ENCODE measurements around the gene ST3GAL2. TPM values are rescaled to one million over a fixed set of nuclear protein-coding genes. Genes with fewer than 3 reads are reported as not detected.
"Not testable (repeated sequence)": the region's sequence is repeated elsewhere in the genome, so short reads cannot be mapped to it uniquely, and the experiment has no call there.

Gene ST3GAL2
- total and polyA plus RNA-seq, 2 donors from 2014 or later, result 10.6 to 28.6 TPM

GRCh38 chr16:70388006-70388680 is 50.8 kb downstream of the ST3GAL2 start:
- intact Hi-C loops (cut with DNase I), result no loop called here
- Histone ChIP-seq H3K27ac (ENCODE audit: low read depth in 2 of 2, low read length in 2 of 2) (no peak overlapping the region), H3K36me3 (ENCODE audit: control insufficient read depth in 2 of 3, insufficient read depth in 3 of 3, low read length in 3 of 3) (peaks cover 0 to 4% (median 0%) of the 10 kb centered on the region in 3 donors), H3K9me3 (ENCODE audit: control insufficient read depth in 2 of 3, insufficient read depth in 1 of 3, low read length in 3 of 3) (no peaks in the 10 kb centered on the region), H3K4me1 (ENCODE audit: control insufficient read depth in 2 of 3, insufficient read depth in 2 of 3, low read depth in 1 of 3, low read length in 3 of 3) (peaks cover 0 to 12% (median 0%) of the 10 kb centered on the region in 3 donors), H3K9ac (ENCODE audit: low read length in 3 of 3) (no peak overlapping the region), H3K27me3 (ENCODE audit: control insufficient read depth, insufficient read depth, low read length) (no peaks in the 10 kb centered on the region), H3K4me3 (ENCODE audit: low read length in 3 of 3) (no peak overlapping the region)
- no peak for TF ChIP-seq CTCF (IDR thresholded peaks at IDR 0.05; ENCODE audit: borderline replicate concordance, extremely low read depth, insufficient read depth)
- no peak for FAIRE-seq
- DNase-seq, result no peak

DNA sequence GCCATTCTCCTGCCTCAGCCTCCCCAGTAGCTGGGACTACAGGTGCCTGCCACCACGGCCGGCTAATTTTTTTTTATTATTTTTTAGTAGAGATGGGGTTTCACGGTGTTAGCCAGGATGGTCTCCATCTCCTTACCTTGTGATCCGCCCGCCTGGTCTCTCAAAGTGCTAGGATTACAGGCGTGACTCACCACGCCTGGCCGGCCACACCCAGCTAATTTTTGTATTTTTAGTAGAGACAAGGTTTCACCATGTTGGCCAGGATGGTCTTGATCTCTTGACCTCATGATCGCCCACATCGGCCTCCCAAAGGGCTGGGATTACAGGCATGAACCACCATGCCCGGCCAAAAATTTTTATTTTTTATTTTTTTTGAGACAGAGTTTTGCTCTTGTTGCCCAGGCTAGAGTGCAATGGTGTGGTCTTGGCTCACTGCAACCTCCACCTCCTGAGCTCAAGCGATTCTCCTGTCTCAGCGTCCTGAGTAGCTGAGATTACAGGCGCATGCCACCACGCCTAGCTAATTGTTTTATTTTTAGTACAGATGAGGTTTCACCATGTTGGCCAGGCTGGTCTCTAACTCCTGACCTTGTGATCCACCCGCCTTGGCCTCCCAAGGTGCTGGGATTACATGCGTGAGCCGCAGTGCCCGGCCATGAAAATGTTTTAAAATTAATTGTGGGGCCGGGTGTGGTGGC is 52.5 kb downstream of the ST3GAL2 start:
- DNase-seq; H3K36me3 ChIP-seq (ENCODE audit: control insufficient read depth in 2 of 3, insufficient read depth in 3 of 3, low read length in 3 of 3); H3K9ac ChIP-seq (ENCODE audit: low read length in 3 of 3); FAIRE-seq; H3K27ac ChIP-seq (ENCODE audit: low read depth in 2 of 2, low read length in 2 of 2); H3K9me3 ChIP-seq (ENCODE audit: control insufficient read depth in 2 of 3, insufficient read depth in 1 of 3, low read length in 3 of 3); intact Hi-C loops (cut with DNase I); H3K27me3 ChIP-seq (ENCODE audit: control insufficient read depth, insufficient read depth, low read length); H3K4me1 ChIP-seq (ENCODE audit: control insufficient read depth in 2 of 3, insufficient read depth in 2 of 3, low read depth in 1 of 3, low read length in 3 of 3); H3K4me3 ChIP-seq (ENCODE audit: low read length in 3 of 3): not testable (repeated sequence)

GRCh38 chr16:70383421-70383960 is 55.4 kb downstream of the ST3GAL2 start:
- H3K4me1 ChIP-seq (ENCODE audit: control insufficient read depth in 2 of 3, insufficient read depth in 2 of 3, low read depth in 1 of 3, low read length in 3 of 3), result peaks cover 0 to 6% (median 0%) of the 10 kb centered on the region in 3 donors
- no peaks in the 10 kb centered on the region for H3K27me3 ChIP-seq (ENCODE audit: control insufficient read depth, insufficient read depth, low read length)
- TF ChIP-seq CTCF (IDR thresholded peaks at IDR 0.05; ENCODE audit: borderline replicate concordance, extremely low read depth, insufficient read depth), result no peak
- H3K9me3 ChIP-seq (ENCODE audit: control insufficient read depth in 2 of 3, insufficient read depth in 1 of 3, low read length in 3 of 3), result no peaks in the 10 kb centered on the region
- intact Hi-C loops (cut with DNase I), result no loop called here
- peaks cover 0 to 4% (median 2%) of the 10 kb centered on the region in 3 donors for H3K36me3 ChIP-seq (ENCODE audit: control insufficient read depth in 2 of 3, insufficient read depth in 3 of 3, low read length in 3 of 3)
- no peak overlapping the region for H3K4me3 ChIP-seq (ENCODE audit: low read length in 3 of 3)
- H3K27ac ChIP-seq (ENCODE audit: low read depth in 2 of 2, low read length in 2 of 2), result no peak overlapping the region
- FAIRE-seq, result no peak
- H3K9ac ChIP-seq (ENCODE audit: low read length in 3 of 3), result no peak overlapping the region
- DNase-seq, result no peak
